Measurements from ENCODE around the gene PRAC1.

The PRAC1 gene

GRCh38 chr17:48753794-48754499 lies 31.6 kb upstream of the PRAC1 start:
- ATAC-seq (ENCODE audit: insufficient read depth, low read depth) (no peak), DNase-seq (no peak)
- Histone ChIP-seq H3K36me3 (ENCODE audit: insufficient read depth, low read length) (no peaks in the 10 kb centered on the region), H3K4me3 (ENCODE audit: low read depth in 1 of 2, low read length in 2 of 2) (no peak overlapping the region), H3K27ac (ENCODE audit: low read length) (no peak overlapping the region), H3K79me2 (ENCODE audit: insufficient read depth, low read length) (no peaks in the 10 kb centered on the region), H3K4me2 (ENCODE audit: insufficient read depth, low read length) (no peak overlapping the region), H3K9me3 (ENCODE audit: insufficient read depth, low read length, severe bottlenecking) (no peaks in the 10 kb centered on the region), H3K27me3 (ENCODE audit: insufficient read depth, low read length, poor library complexity) (peaks cover 54% of the 10 kb centered on the region), H3K9ac (ENCODE audit: low read depth, low read length) (no peak overlapping the region), H3K4me1 (ENCODE audit: insufficient read depth, low read length) (no peaks in the 10 kb centered on the region), H4K20me1 (ENCODE audit: insufficient read depth, low read length) (peaks cover 4% of the 10 kb centered on the region; the same call in 1 of the 2 replicates), H2AFZ (ENCODE audit: low read depth, low read length) (no peak overlapping the region)
- TF ChIP-seq EZH2 (IDR thresholded peaks at IDR 0.05; ENCODE audit: borderline replicate concordance, low read depth, low read length, severe bottlenecking) = no peak
- TF ChIP-seq, protein P1, sequence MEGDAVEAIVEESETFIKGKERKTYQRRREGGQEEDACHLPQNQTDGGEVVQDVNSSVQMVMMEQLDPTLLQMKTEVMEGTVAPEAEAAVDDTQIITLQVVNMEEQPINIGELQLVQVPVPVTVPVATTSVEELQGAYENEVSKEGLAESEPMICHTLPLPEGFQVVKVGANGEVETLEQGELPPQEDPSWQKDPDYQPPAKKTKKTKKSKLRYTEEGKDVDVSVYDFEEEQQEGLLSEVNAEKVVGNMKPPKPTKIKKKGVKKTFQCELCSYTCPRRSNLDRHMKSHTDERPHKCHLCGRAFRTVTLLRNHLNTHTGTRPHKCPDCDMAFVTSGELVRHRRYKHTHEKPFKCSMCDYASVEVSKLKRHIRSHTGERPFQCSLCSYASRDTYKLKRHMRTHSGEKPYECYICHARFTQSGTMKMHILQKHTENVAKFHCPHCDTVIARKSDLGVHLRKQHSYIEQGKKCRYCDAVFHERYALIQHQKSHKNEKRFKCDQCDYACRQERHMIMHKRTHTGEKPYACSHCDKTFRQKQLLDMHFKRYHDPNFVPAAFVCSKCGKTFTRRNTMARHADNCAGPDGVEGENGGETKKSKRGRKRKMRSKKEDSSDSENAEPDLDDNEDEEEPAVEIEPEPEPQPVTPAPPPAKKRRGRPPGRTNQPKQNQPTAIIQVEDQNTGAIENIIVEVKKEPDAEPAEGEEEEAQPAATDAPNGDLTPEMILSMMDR (IDR thresholded peaks at IDR 0.05; ENCODE audit: borderline replicate concordance, extremely low read depth, low read length, poor library complexity, severe bottlenecking) = no peak

- DNase-seq = no peak
- no peaks in the 10 kb centered on the region for H3K9me3 ChIP-seq (ENCODE audit: insufficient read depth, low read length, severe bottlenecking)
- H3K9ac ChIP-seq (ENCODE audit: low read depth, low read length) = no peak overlapping the region
- H3K27me3 ChIP-seq (ENCODE audit: insufficient read depth, low read length, poor library complexity) = peaks cover 60% of the 10 kb centered on the region
- peaks cover 4% of the 10 kb centered on the region; the same call in 1 of the 2 replicates for H4K20me1 ChIP-seq (ENCODE audit: insufficient read depth, low read length)
- no peaks in the 10 kb centered on the region for H3K79me2 ChIP-seq (ENCODE audit: insufficient read depth, low read length)
- no peak overlapping the region for H2AFZ ChIP-seq (ENCODE audit: low read depth, low read length)
- TF ChIP-seq EZH2 (IDR thresholded peaks at IDR 0.05; ENCODE audit: borderline replicate concordance, low read depth, low read length, severe bottlenecking) = no peak
- TF ChIP-seq, protein P1 (IDR thresholded peaks at IDR 0.05; ENCODE audit: borderline replicate concordance, extremely low read depth, low read length, poor library complexity, severe bottlenecking) = no peak
- no peak overlapping the region for H3K4me3 ChIP-seq (ENCODE audit: low read depth in 1 of 2, low read length in 2 of 2)
- no peaks in the 10 kb centered on the region for H3K36me3 ChIP-seq (ENCODE audit: insufficient read depth, low read length)
- H3K27ac ChIP-seq (ENCODE audit: low read length) = no peak overlapping the region
- no peak for ATAC-seq (ENCODE audit: insufficient read depth, low read depth)
- H3K4me2 ChIP-seq (ENCODE audit: insufficient read depth, low read length) = no peak overlapping the region
- H3K4me1 ChIP-seq (ENCODE audit: insufficient read depth, low read length) = no peaks in the 10 kb centered on the region
These were observed 30.3 kb upstream of the PRAC1 start for GRCh38 chr17:48752399-48753288.

- no peaks in the 10 kb centered on the region for H3K4me1 ChIP-seq (ENCODE audit: insufficient read depth, low read length)
- H3K9ac ChIP-seq (ENCODE audit: low read depth, low read length) = no peak overlapping the region
- no peak overlapping the region for H3K4me2 ChIP-seq (ENCODE audit: insufficient read depth, low read length)
- DNase-seq = no peak
- no peak overlapping the region for H3K4me3 ChIP-seq (ENCODE audit: low read depth in 1 of 2, low read length in 2 of 2)
- H3K27ac ChIP-seq (ENCODE audit: low read length) = no peak overlapping the region
- no peaks in the 10 kb centered on the region for H3K36me3 ChIP-seq (ENCODE audit: insufficient read depth, low read length)
- H4K20me1 ChIP-seq (ENCODE audit: insufficient read depth, low read length) = peaks cover 4% of the 10 kb centered on the region; the same call in 1 of the 2 replicates
- TF ChIP-seq, protein P1 (IDR thresholded peaks at IDR 0.05; ENCODE audit: borderline replicate concordance, extremely low read depth, low read length, poor library complexity, severe bottlenecking) = no peak
- no peak for TF ChIP-seq EZH2 (IDR thresholded peaks at IDR 0.05; ENCODE audit: borderline replicate concordance, low read depth, low read length, severe bottlenecking)
- no peak for ATAC-seq (ENCODE audit: insufficient read depth, low read depth)
- H3K27me3 ChIP-seq (ENCODE audit: insufficient read depth, low read length, poor library complexity) = peaks cover 59% of the 10 kb centered on the region
- no peak overlapping the region for H2AFZ ChIP-seq (ENCODE audit: low read depth, low read length)
- no peaks in the 10 kb centered on the region for H3K79me2 ChIP-seq (ENCODE audit: insufficient read depth, low read length)
- no peaks in the 10 kb centered on the region for H3K9me3 ChIP-seq (ENCODE audit: insufficient read depth, low read length, severe bottlenecking)
These were observed 29.5 kb upstream of the PRAC1 start for GRCh38 chr17:48751733-48752398.
